Upper lobe of right lung (tissue), 1 donor: Measurements from ENCODE around the gene BORA. TPM values are rescaled to one million over a fixed set of nuclear protein-coding genes. Genes with fewer than 3 reads are reported as not detected.

ENCODE experiments used
- ATAC-seq: fragments of 200-7000 bp; cut with Tn5 transposase; one replicate; pipeline ENCODE4 v1.9.1; 2020; ENCODE audit warnings: mild to moderate bottlenecking, moderate library complexity
- DNase-seq: peaks from one replicate; pipeline ENCODE4 v3.0.0-alpha.2; 2020
- H3K27ac ChIP-seq: fragments of 200-600 bp; one replicate; pipeline ENCODE4 v1.8.0; 2022
- H3K27me3 ChIP-seq: fragments of 200-600 bp; one replicate; pipeline ENCODE4 v1.8.0; 2022; ENCODE audit warnings: mild to moderate bottlenecking
- H3K36me3 ChIP-seq: fragments of 200-600 bp; one replicate; pipeline ENCODE4 v1.8.0; 2022
- H3K4me1 ChIP-seq: fragments of 200-600 bp; one replicate; pipeline ENCODE4 v1.8.0; 2022
- H3K4me3 ChIP-seq: fragments of 200-600 bp; one replicate; pipeline ENCODE4 v1.8.0; 2022; ENCODE audit warnings: mild to moderate bottlenecking
- H3K9me3 ChIP-seq: fragments of 200-600 bp; one replicate; pipeline ENCODE4 v1.8.0; 2022
- CTCF ChIP-seq: fragments of 200-600 bp; IDR thresholded peaks from one replicate; pipeline ENCODE4 v1.8.0; 2022; ENCODE audit warnings: antibody characterized with exemption
- intact Hi-C: fragments of 100-400 bp; cut with DNase I; formaldehyde crosslinking; loops from one replicate; pipeline ENCODE4 v1.11.0; 2022
- total RNA-seq: library from RNA; stranded (reverse); fragmentation: NEBNext Ultra II Directional; extraction: Animal tissue kit (Norgen Biotek cat#: 25700); gene quantifications from one replicate; pipeline ENCODE4 v1.2.1, GENCODE V29; 2021
- donor health status: DM: no; HTN: yes; CAD: no; lungs with severe emphysema.

BORA gene
- total RNA-seq, 1 donor from 2014 or later: 3.0 TPM

- H3K9me3 ChIP-seq: no peaks in the 10 kb centered on the region
- no peak overlapping the region for H3K4me3 ChIP-seq
- H3K4me1 ChIP-seq: no peaks in the 10 kb centered on the region
- ATAC-seq (no peak), DNase-seq (no peak)
- intact Hi-C loops: no loop called here
- TF ChIP-seq CTCF: no peak
- H3K27me3 ChIP-seq: no peaks in the 10 kb centered on the region
- H3K36me3 ChIP-seq: no peaks in the 10 kb centered on the region
- H3K27ac ChIP-seq: no peak overlapping the region
Measured at GRCh38 chr13:72692884-72693514, 34.7 kb upstream of the BORA start.

- H3K27ac ChIP-seq: no peak overlapping the region
- no peaks in the 10 kb centered on the region for H3K36me3 ChIP-seq
- no peak for ATAC-seq
- intact Hi-C loops: no loop called here
- no peak for TF ChIP-seq CTCF
- H3K4me1 ChIP-seq: no peaks in the 10 kb centered on the region
- no peak overlapping the region for H3K4me3 ChIP-seq
- H3K27me3 ChIP-seq: no peaks in the 10 kb centered on the region
- no peak for DNase-seq
- H3K9me3 ChIP-seq: no peaks in the 10 kb centered on the region
Measured at GRCh38 chr13:72693832-72694231, 33.9 kb upstream of the BORA start.

GRCh38 chr13:72694314-72694713, 33.4 kb upstream of the BORA start:
- H3K27ac ChIP-seq: no peak overlapping the region
- DNase-seq (no peak), ATAC-seq (no peak)
- no peaks in the 10 kb centered on the region for H3K9me3 ChIP-seq
- intact Hi-C loops: no loop called here
- H3K36me3 ChIP-seq: no peaks in the 10 kb centered on the region
- no peak for TF ChIP-seq CTCF
- no peaks in the 10 kb centered on the region for H3K27me3 ChIP-seq
- H3K4me3 ChIP-seq: no peak overlapping the region
- no peaks in the 10 kb centered on the region for H3K4me1 ChIP-seq

GRCh38 chr13:72696579-72696978, 31.1 kb upstream of the BORA start:
- no peaks in the 10 kb centered on the region for H3K36me3 ChIP-seq
- ATAC-seq (no peak), DNase-seq (no peak)
- H3K27me3 ChIP-seq: no peaks in the 10 kb centered on the region
- no peak overlapping the region for H3K4me3 ChIP-seq
- intact Hi-C loops: no loop called here
- no peak overlapping the region for H3K27ac ChIP-seq
- H3K9me3 ChIP-seq: no peaks in the 10 kb centered on the region
- no peaks in the 10 kb centered on the region for H3K4me1 ChIP-seq
- peak; percentile 37 for TF ChIP-seq CTCF

DNA sequence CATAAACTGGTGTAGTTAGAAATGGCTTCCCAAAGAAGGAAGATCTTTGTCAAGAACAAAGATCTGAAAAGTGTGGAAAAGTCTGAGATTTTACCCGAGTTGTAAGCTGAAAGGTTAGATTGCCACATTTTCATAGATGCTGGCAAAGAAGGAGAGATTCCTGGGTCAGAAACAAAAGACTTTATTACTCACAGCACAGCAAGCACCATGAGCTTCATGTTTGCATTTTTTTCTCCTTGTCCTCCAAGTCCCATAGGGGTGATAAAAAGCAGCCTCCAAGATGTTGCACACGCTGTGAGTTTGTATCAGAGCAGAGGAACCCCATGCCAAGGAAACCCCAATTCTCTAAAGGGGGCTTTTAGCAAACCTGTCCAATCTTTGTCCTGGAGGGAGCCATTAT, 29.6 kb upstream of the BORA start:
- Histone ChIP-seq H3K27ac (no peak overlapping the region), H3K36me3 (no peaks in the 10 kb centered on the region), H3K9me3 (no peaks in the 10 kb centered on the region), H3K27me3 (no peaks in the 10 kb centered on the region), H3K4me3 (no peak overlapping the region), H3K4me1 (no peaks in the 10 kb centered on the region)
- intact Hi-C loops: no loop called here
- ATAC-seq (no peak), DNase-seq (no peak)
- TF ChIP-seq CTCF: no peak

GRCh38 chr13:72700509-72700908, 27.2 kb upstream of the BORA start:
- no peak for ATAC-seq
- H3K36me3 ChIP-seq: no peaks in the 10 kb centered on the region
- no peak overlapping the region for H3K27ac ChIP-seq
- no peaks in the 10 kb centered on the region for H3K4me1 ChIP-seq
- no peak overlapping the region for H3K4me3 ChIP-seq
- no peaks in the 10 kb centered on the region for H3K27me3 ChIP-seq
- intact Hi-C loops: no loop called here
- TF ChIP-seq CTCF: no peak
- DNase-seq: no peak
- H3K9me3 ChIP-seq: no peaks in the 10 kb centered on the region
